K562 (cell line): Measurements from ENCODE around the gene EIF1. TPM values are rescaled to one million over a fixed set of nuclear protein-coding genes. Genes with fewer than 3 reads are reported as not detected.

Experiments
- ATAC-seq: fragments of 200-7000 bp; cut with Tn5 transposase; 3 replicates; pipeline ENCODE4 v1.9.1; 2020; ENCODE audit warnings: moderate library complexity
- BruUV-seq: library from RNA; stranded (reverse); fragments of 400-500 nt; replicated peaks from 2 replicates; lab custom pipeline; 2021; lab: Mats Ljungman, UMichigan
- CTCF ChIA-PET: fragments of 300-600 bp; formaldehyde crosslinking; extraction: SDS; loops from one replicate; lab custom pipeline; 2021; ENCODE audit warnings: low intra/inter-chr PET ratio; lab: Yijun Ruan, JAX
- POLR2A ChIA-PET: fragments of 300-600, 350-650 bp; sonication (Branson Sonifier 250); formaldehyde crosslinking; extraction: SDS; loops from one replicate; lab custom pipeline; 2021; ENCODE audit warnings: antibody characterized with exemption, inconsistent platforms; lab: Yijun Ruan, JAX
- DNase-seq, 4 experiments: peaks; one replicate each; pipeline versions ENCODE4 v3.0.0 to v3.0.0-alpha.2; 2011 to 2018; ENCODE audit warnings: low spot score in 3 of 4, mixed read lengths in 3 of 4; ENCODE audit errors: extremely low read depth in 1 of 4
- FAIRE-seq: peaks from 2 replicates; lab custom pipeline; 2011; peaks lifted over from hg19 to GRCh38; lab: Jason Lieb, UNC
- H2AFZ ChIP-seq: 2 replicates; pipeline ENCODE4 v1.6.0; 2011; ENCODE audit warnings: low read depth, low read length, control low read depth, inconsistent platforms
- H3K27ac ChIP-seq: fragments of 200-600 bp; 3 replicates; pipeline ENCODE4 v1.8.0; 2011; ENCODE audit warnings: low read depth, mild to moderate bottlenecking, control low read depth, inconsistent platforms, low read length, moderate library complexity, mixed read lengths; ENCODE audit errors: extremely low read depth
- H3K27me3 ChIP-seq, 2 experiments: fragments of 300-600 bp in 1 of 2; 2 replicates in 1 of 2; 3 replicates in 1 of 2; pipeline versions ENCODE4 v1.6.0 to v1.8.0; 2011; ENCODE audit warnings: inconsistent platforms in 2 of 2, low read length in 2 of 2, mild to moderate bottlenecking in 1 of 2, mixed read lengths in 1 of 2, moderate library complexity in 1 of 2; ENCODE audit not compliant: control insufficient read depth in 2 of 2, insufficient read depth in 2 of 2
- H3K36me3 ChIP-seq: fragments of 300-600 bp; 3 replicates; pipeline ENCODE4 v1.8.0; 2011; ENCODE audit warnings: mild to moderate bottlenecking, low read length, inconsistent platforms; ENCODE audit not compliant: control insufficient read depth, insufficient read depth
- H3K4me1 ChIP-seq, 2 experiments: fragments of 200-600 bp in 1 of 2; replicated peaks in 1 of 2; 2 replicates in 1 of 2; 3 replicates in 1 of 2; pipeline versions ENCODE4 v1.5.1 to v1.8.0; 2011; ENCODE audit warnings: inconsistent platforms in 2 of 2, low read length in 2 of 2, mild to moderate bottlenecking in 1 of 2, mixed read lengths in 1 of 2, moderate library complexity in 1 of 2; ENCODE audit not compliant: control insufficient read depth in 2 of 2, insufficient read depth in 2 of 2
- H3K4me2 ChIP-seq: 2 replicates; pipeline ENCODE4 v1.6.1; 2011; ENCODE audit warnings: low read length, control low read depth, inconsistent platforms, mixed read lengths; ENCODE audit not compliant: insufficient read depth
- H3K4me3 ChIP-seq: fragments of 200-600 bp; sonication (generic), shearing (Covaris generic); 2 replicates; pipeline ENCODE4 v1.5.1; 2016; ENCODE audit warnings: control low read depth, inconsistent platforms
- H3K79me2 ChIP-seq: fragments of 200-600 bp; 3 replicates; pipeline ENCODE4 v1.8.0; 2011; ENCODE audit warnings: low read length, inconsistent platforms; ENCODE audit not compliant: control insufficient read depth, insufficient read depth
- H3K9ac ChIP-seq, 2 experiments: 2 replicates each; pipeline versions ENCODE4 v1.6.0 to v1.6.1; 2011; ENCODE audit warnings: low read depth in 2 of 2, low read length in 2 of 2, control low read depth in 1 of 2, inconsistent platforms in 1 of 2, mild to moderate bottlenecking in 1 of 2, mixed read lengths in 1 of 2; ENCODE audit not compliant: insufficient read depth in 1 of 2
- H3K9me1 ChIP-seq: one replicate; pipeline ENCODE4 v1.6.0; 2011; ENCODE audit warnings: inconsistent platforms, mild to moderate bottlenecking, low read length, moderate library complexity; ENCODE audit not compliant: control insufficient read depth, insufficient read depth
- H3K9me3 ChIP-seq: replicated peaks from 2 replicates; pipeline ENCODE4 v1.5.1; 2011; ENCODE audit warnings: low read depth, low read length, inconsistent platforms; ENCODE audit not compliant: control insufficient read depth, insufficient read depth
- H4K20me1 ChIP-seq: replicated peaks from 2 replicates; pipeline ENCODE4 v1.6.1; 2011; ENCODE audit warnings: low read length, inconsistent platforms, mixed read lengths; ENCODE audit not compliant: control insufficient read depth, insufficient read depth
- CLOCK ChIP-seq: fragments of 250-450 bp; sonication (Bioruptor Pico); IDR thresholded peaks from 2 replicates; pipeline ENCODE4 v1.4.0; 2020; ENCODE audit warnings: mild to moderate bottlenecking, moderate library complexity, borderline replicate concordance
- HNRNPUL1 ChIP-seq: fragments of 200-400 bp; formaldehyde crosslinking; IDR thresholded peaks from 2 replicates; pipeline ENCODE4 v1.6.1; 2017; ENCODE audit warnings: low read length
- KDM5B ChIP-seq: fragments of 200-600 bp; sonication (generic); IDR thresholded peaks from 2 replicates; pipeline ENCODE4 v1.6.1; 2012; ENCODE audit warnings: low read depth, mild to moderate bottlenecking, moderate library complexity, low read length, control low read depth, inconsistent platforms; ENCODE audit not compliant: insufficient replicate concordance
- NR4A1 ChIP-seq, 2 experiments: fragments of 250-450 bp in 1 of 2; fragments of 450-650 bp in 1 of 2; sonication (Bioruptor Pico) in 1 of 2; IDR thresholded peaks; 2 replicates each; pipeline versions ENCODE4 v1.4.0 to v1.6.1; 2016 to 2020; ENCODE audit warnings: mild to moderate bottlenecking in 2 of 2, missing compliant biosample characterization in 1 of 2, missing genetic modification characterization in 1 of 2, moderate library complexity in 1 of 2
- POLR2G ChIP-seq: fragments of 200-400 bp; formaldehyde crosslinking; IDR thresholded peaks from 2 replicates; pipeline ENCODE4 v1.6.1; 2017; ENCODE audit warnings: low read depth, mild to moderate bottlenecking, antibody characterized with exemption, low read length, moderate library complexity
- RB1 ChIP-seq: fragments of 450-650 bp; IDR thresholded peaks from 2 replicates; pipeline ENCODE4 v1.6.1; 2017; ENCODE audit warnings: low read depth, mild to moderate bottlenecking
- RBFOX2 ChIP-seq: fragments of 200-400 bp; formaldehyde crosslinking; IDR thresholded peaks from 2 replicates; pipeline ENCODE4 v1.6.1; 2017; ENCODE audit warnings: low read depth, mild to moderate bottlenecking, low read length, moderate library complexity
- SMAD3 ChIP-seq: fragments of 450-650 bp; formaldehyde crosslinking; conservative IDR thresholded peaks from 2 replicates; pipeline ENCODE4 v1.4.0; 2020; ENCODE audit warnings: mild to moderate bottlenecking
- THRB ChIP-seq: fragments of 450-650 bp; formaldehyde crosslinking; conservative IDR thresholded peaks from 2 replicates; pipeline ENCODE4 v1.4.0; 2022; ENCODE audit warnings: mild to moderate bottlenecking, missing genetic modification characterization
- WGBS: fragments of 100-300 bp; shearing (Covaris generic); methylation state at CpG from one replicate; pipeline ENCODE4 v1.1.6; 2016; ENCODE audit warnings: low coverage, mixed read lengths; ENCODE audit not compliant: insufficient coverage; ENCODE audit errors: missing lambda C conversion rate; 5-methylcytosine and 5-hydroxymethylcytosine counted together
- in situ Hi-C: fragments of 300-500 bp; cut with MboI; formaldehyde crosslinking; loops from 4 replicates; pipeline ENCODE4 v1.15.0; 2018; ENCODE audit warnings: inconsistent platforms, mixed read lengths
- intact Hi-C: fragments of 100-400 bp; cut with micrococcal nuclease; formaldehyde crosslinking; loops from 2 replicates; pipeline ENCODE4 v1.14.2; 2022
- polyA plus RNA-seq, 8 experiments: library from polyadenylated mRNA; depleted of rRNA in 4 of 8; stranded (reverse) in 5 of 8; unstranded in 3 of 8; fragments of >200 nt; fragmentation: Nextera tagmentation in 2 of 8; fragmentation: Illumina TruSeq in 1 of 8; extraction: Ambion mirVana in 2 of 8; extraction: Trizol in 1 of 8; gene quantifications; 2 replicates each; pipeline versions ENCODE4 v1.2.1 to v1.2.3, GENCODE V29; 2011 to 2014; ENCODE audit warnings: inconsistent platforms in 1 of 8, missing spikeins in 1 of 8
- total RNA-seq, 7 experiments: library from RNA; depleted of rRNA in 6 of 7; stranded (reverse); fragments of >200 nt in 6 of 7; fragmentation: Illumina TruSeq in 2 of 7; extraction: Trizol in 2 of 7; gene quantifications; 2 replicates each; pipeline versions ENCODE4 v1.2.1 to v1.2.3, GENCODE V29; 2011 to 2021; ENCODE audit warnings: low replicate concordance in 1 of 7
- TF ChIP-seq, protein P1 (sequence below): fragments of 450-650 bp; formaldehyde crosslinking; IDR thresholded peaks from 2 replicates; pipeline ENCODE4 v1.4.0; 2022; ENCODE audit warnings: missing genetic modification characterization

The EIF1 gene
- total and polyA plus RNA-seq, 9 of the 15 experiments (the other 6 are each of a cell fraction or from before 2014, with no cell fraction given) = 67.0 to 1,204 (median 320) TPM

DNA sequence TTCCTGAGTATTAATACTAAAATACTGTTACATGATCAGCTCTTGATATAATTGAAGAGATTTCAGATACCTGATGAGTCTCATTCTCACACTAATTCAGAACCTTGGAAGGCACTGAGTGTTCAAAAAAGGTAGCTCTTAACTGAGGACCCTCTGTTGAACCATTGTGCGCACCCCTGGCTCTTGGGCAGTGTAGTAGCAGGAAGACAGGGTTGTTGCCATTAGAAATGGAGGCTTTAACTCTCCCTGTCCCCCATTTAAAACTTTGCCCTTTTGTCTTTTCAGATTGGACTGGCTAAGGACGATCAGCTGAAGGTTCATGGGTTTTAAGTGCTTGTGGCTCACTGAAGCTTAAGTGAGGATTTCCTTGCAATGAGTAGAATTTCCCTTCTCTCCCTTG lies 1.8 kb downstream of the EIF1 start:
- ChIA-PET CTCF (interaction anchor here (1.3 kb wide), 1 partner anchor 195 kb away, joined by 4 read pairs; no protein-coding TSS in a partner anchor), POLR2A (interaction anchor here (0.6 to 7.4 kb wide), 34 partner anchors 11 to 881 kb away, joined by 3 to 406 read pairs (median 4); partner anchors contain the start of genes JUP, KRT19 and ODAD4)
- Histone ChIP-seq H3K4me3 (peak overlapping the region; percentile 58), H3K36me3 (peaks cover 53% of the 10 kb centered on the region), H4K20me1 (peaks cover 15% of the 10 kb centered on the region), H3K79me2 (peaks cover 34% of the 10 kb centered on the region), H3K27me3 (no peaks in the 10 kb centered on the region), H2AFZ (no peak overlapping the region), H3K9ac (peak overlapping the region in 1 of 2 experiments; percentile 91; a peak in 2 of 4 replicates), H3K9me1 (no peaks in the 10 kb centered on the region), H3K27ac (peak overlapping the region; percentile 92), H3K4me2 (peak overlapping the region; percentile 99), H3K4me1 (peaks cover 11 to 22% of the 10 kb centered on the region in 2 experiments; a peak in 4 of 5 replicates), H3K9me3 (no peaks in the 10 kb centered on the region)
- DNase-seq = no peak
- FAIRE-seq = no peak
- no peak for ATAC-seq
- TF ChIP-seq RBFOX2 (peak; percentile 56), NR4A1 (CRISPR knock-in tag; IDR thresholded peaks at IDR 0.05) (no peak), NR4A1 (tag; IDR thresholded peaks at IDR 0.05) (no peak), RB1 (no peak), SMAD3 (CRISPR knock-in tag) (0 out of 2 replicates have a peak, but pooled peaks have one; percentile 52), KDM5B (no peak), CLOCK (CRISPR knock-in tag) (no peak), THRB (CRISPR knock-in tag) (0 out of 2 replicates have a peak, but pooled peaks have one; percentile 4), POLR2G (0 out of 2 replicates have a peak, but pooled peaks have one; percentile 33), HNRNPUL1 (peak; percentile 30; the same call in 1 of the 2 replicates)
- TF ChIP-seq, protein P1, sequence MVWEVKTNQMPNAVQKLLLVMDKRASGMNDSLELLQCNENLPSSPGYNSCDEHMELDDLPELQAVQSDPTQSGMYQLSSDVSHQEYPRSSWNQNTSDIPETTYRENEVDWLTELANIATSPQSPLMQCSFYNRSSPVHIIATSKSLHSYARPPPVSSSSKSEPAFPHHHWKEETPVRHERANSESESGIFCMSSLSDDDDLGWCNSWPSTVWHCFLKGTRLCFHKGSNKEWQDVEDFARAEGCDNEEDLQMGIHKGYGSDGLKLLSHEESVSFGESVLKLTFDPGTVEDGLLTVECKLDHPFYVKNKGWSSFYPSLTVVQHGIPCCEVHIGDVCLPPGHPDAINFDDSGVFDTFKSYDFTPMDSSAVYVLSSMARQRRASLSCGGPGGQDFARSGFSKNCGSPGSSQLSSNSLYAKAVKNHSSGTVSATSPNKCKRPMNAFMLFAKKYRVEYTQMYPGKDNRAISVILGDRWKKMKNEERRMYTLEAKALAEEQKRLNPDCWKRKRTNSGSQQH (CRISPR knock-in tag) = 0 out of 2 replicates have a peak, but pooled peaks have one; percentile 14
- intact Hi-C loops = no loop called here
- WGBS = 71% methylated on average over 2 of the region's 2 CpGs
- in situ Hi-C loops = no loop called here
- BruUV-seq = no TSS peak
